ENCODE measurements around the gene NCAM1. TPM values are rescaled to one million over a fixed set of nuclear protein-coding genes. Genes with fewer than 3 reads are reported as not detected.

NCAM1 gene
- total and polyA plus RNA-seq, 9 of the 15 experiments (the other 6 are each of a cell fraction or from before 2014, with no cell fraction given): 0.09 to 0.23 TPM; not detected in 7

GRCh38 chr11:113275602-113276001 lies 314.4 kb downstream of the NCAM1 start:
- Histone ChIP-seq H3K27ac (ENCODE audit: extremely low read depth, low read depth, low read length) (no peak overlapping the region), H3K4me3 (no peak overlapping the region), H3K79me2 (ENCODE audit: control insufficient read depth, insufficient read depth, low read length) (no peaks in the 10 kb centered on the region), H4K20me1 (replicated peaks; ENCODE audit: control insufficient read depth, insufficient read depth, low read length) (no peaks in the 10 kb centered on the region), H3K9me3 (replicated peaks; ENCODE audit: control insufficient read depth, insufficient read depth, low read depth, low read length) (no peaks in the 10 kb centered on the region), H3K9me1 (ENCODE audit: control insufficient read depth, insufficient read depth, low read length) (no peaks in the 10 kb centered on the region), H3K4me2 (ENCODE audit: insufficient read depth, low read length) (no peak overlapping the region), H3K27me3 (ENCODE audit: control insufficient read depth in 2 of 2, insufficient read depth in 2 of 2, low read length in 2 of 2) (peaks cover 36 to 52% of the 10 kb centered on the region in 2 experiments), H3K4me1 (replicated peaks in 1 of 2; ENCODE audit: control insufficient read depth in 2 of 2, insufficient read depth in 2 of 2, low read length in 2 of 2) (no peaks in the 10 kb centered on the region), H3K9ac (ENCODE audit: insufficient read depth in 1 of 2, low read depth in 2 of 2, low read length in 2 of 2) (no peak overlapping the region), H2AFZ (ENCODE audit: low read depth, low read length) (0 out of 2 replicates have a peak overlapping the region, but pooled peaks have one; percentile 68), H3K36me3 (ENCODE audit: control insufficient read depth, insufficient read depth, low read length) (no peaks in the 10 kb centered on the region)
- no peak for DNase-seq (ENCODE audit: extremely low read depth in 1 of 4, low spot score in 3 of 4)
- ChIA-PET POLR2A (no interaction called here), CTCF (ENCODE audit: low intra/inter-chr PET ratio) (no interaction called here)
- intact Hi-C loops (cut with micrococcal nuclease) (no loop called here), in situ Hi-C loops (cut with MboI) (no loop called here)
- no peak for ATAC-seq
- WGBS (ENCODE audit: insufficient coverage, low coverage, missing lambda C conversion rate): 0% methylated on average over 7 of the region's 7 CpGs
- BruUV-seq (replicated peaks): no TSS peak
- TF ChIP-seq ZNF77 (CRISPR knock-in tag; IDR thresholded peaks at IDR 0.05) (no peak), ZNF316 (IDR thresholded peaks at IDR 0.05) (no peak), POLR2B (IDR thresholded peaks at IDR 0.05; ENCODE audit: low read depth, partially characterized antibody) (no peak), XRCC3 (IDR thresholded peaks at IDR 0.05) (no peak), ZFP91 (CRISPR knock-in tag; IDR thresholded peaks at IDR 0.05) (no peak), ZBTB26 (CRISPR knock-in tag; IDR thresholded peaks at IDR 0.05) (no peak), MAFK (IDR thresholded peaks at IDR 0.05; ENCODE audit: low read length) (no peak), ZNF407 (IDR thresholded peaks at IDR 0.05; ENCODE audit: low read depth) (no peak)
- FAIRE-seq: no peak

Data from K562 (cell line).